ENCODE measurements around the gene METTL22.

Gene METTL22

DNA sequence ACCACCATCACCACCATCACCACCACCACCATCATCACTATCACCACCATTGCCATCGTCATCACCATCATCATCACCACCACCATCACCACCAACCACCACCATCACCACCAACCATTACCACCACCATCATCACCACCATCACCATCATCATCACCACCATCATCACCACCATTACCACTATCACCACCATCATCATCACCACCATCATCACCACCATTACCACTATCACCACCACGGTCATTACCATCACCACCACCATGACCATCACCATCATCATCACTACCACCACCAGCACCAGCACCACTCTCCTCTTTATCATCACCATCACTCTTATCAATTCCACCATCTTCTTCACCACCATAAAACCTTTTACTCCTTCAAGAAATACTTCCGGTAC, 30.0 kb upstream of the METTL22 start:
- DNase-seq (ENCODE audit: low read depth in 3 of 3) = no peak

DNA sequence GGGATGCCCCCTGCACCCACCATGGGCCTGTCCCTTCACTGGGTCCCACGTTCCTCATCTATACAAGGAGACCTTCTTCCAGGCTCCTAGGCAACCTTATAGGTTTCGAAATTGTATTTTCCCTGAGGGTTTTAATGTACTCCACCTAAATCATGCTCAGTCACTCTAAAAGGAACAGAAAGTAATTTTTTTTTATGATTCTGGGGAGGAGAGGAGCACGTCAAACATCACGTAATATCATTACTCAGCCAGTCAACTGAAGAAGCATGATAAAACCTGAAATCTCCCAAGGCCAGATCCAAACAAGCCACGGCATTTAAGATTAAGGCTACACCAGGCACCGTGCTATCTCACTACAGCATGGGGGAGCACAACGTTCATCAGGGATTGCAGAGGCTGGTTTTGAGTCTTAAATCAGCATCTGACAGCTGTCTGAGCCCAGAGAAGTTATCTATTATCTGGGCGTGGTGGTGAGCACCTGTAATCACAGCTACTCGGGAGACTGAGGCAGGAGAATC, 27.3 kb upstream of the METTL22 start:
- DNase-seq (ENCODE audit: low read depth in 3 of 3) = no peak

DNA sequence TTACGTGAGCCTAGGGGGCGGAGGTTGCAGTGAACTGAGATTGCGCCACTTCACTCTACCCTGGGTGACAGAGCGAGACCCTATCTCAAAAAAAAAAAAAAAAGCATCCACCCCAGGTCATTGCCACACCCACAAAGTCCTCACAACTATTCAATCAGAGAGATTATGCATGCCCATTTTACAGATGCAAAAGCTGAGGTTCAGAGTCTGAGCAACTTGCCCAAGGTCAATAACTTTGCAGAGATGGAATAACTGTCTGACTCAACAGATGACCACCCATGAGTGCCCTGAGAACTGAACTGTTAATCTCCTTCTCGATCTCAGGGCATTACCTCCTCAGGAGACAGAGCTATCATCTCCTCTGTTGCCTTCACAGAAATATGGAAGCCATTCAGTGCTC, 25.7 kb upstream of the METTL22 start:
- DNase-seq (ENCODE audit: low read depth in 3 of 3) = no peak

DNA sequence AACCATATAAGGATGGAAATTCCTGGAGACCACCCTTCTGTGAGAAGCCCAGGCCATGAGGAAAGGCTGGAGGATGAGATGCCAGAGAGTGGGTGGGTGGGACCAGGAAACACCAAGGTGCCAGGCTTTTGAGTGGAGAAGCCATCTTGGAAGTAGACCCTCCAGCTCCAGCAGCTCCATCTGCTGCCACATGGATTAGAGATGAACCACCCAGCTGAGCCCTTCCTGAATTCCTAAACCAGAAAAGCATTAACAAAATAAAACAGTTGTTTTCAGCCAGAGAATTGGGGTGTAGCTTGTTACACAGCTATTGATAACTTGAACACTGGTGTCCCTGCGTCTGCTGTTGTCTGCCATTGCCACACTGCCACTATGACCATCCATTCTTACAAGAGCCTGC, 24.9 kb upstream of the METTL22 start:
- DNase-seq (ENCODE audit: low read depth in 3 of 3) = no peak

DNA sequence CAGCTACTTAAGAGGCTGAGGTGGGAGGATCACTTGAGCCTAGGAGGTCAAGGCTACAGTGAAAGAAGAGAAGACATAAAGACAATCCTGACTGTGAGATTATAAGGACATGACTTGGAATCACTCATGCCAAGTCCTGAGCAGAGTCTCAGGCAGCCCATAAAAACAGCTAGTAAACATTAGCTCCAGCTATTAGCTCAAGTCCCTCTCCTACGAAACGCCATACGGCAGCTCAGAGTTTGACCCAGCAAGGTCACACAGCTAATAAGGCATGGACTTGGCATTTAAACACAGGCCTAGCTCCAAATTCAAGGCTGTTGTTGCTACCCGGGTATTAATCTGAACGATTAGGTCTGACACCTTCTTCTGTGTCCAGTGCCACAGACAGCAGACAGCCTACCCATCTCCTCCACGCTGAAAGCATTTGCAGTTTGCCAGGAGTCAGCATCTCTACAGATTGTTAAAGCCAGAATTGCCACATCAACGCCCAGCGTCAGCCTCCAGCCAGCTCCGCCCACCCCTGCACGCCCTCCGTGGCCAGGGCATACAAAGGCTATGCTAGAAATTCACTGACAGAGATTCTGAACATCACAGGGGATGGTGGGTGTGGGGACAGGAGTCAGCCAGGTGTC, 21.2 kb upstream of the METTL22 start:
- no peak for DNase-seq (ENCODE audit: low read depth in 3 of 3)

DNA sequence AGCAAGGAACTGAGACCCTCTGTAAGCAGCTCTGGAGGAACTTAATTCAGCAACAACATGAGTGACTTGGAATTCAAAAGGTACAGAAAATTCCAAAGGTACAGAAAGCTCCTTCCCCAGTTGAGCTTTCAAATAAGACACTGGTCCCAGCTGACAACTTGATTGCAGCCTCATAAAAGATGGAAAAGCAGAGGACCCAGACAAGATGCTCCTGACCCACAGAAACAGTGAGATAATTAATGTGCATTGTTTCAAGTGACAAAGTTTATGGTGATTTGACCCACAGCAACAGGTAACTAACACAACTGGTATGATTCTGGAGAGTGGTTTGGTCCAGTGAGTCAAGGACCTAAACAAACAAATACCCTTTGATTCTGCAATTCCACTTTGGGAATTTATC, 15.9 kb upstream of the METTL22 start:
- no peak for DNase-seq (ENCODE audit: low read depth in 3 of 3)

DNA sequence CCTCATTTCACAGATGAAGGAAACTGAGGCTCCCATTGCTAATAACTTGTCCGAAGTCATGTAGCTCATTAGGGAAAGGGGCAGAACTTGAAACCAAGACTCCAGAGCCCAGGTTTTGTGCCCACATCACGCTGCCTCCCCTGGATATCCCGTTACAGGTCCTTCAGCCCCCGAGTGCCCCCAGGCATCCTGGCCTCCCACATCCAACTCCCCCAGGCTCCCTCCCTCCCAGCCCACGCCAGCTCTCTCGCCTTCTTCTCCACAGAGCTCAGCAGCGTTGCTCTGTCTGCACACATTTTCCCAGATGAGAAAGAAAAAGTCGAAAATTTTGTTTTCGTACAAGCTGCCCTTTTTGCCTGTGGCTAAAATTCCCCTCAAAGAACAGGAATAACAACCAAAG, 14.3 kb upstream of the METTL22 start:
- DNase-seq (ENCODE audit: low read depth in 3 of 3) = no peak

DNA sequence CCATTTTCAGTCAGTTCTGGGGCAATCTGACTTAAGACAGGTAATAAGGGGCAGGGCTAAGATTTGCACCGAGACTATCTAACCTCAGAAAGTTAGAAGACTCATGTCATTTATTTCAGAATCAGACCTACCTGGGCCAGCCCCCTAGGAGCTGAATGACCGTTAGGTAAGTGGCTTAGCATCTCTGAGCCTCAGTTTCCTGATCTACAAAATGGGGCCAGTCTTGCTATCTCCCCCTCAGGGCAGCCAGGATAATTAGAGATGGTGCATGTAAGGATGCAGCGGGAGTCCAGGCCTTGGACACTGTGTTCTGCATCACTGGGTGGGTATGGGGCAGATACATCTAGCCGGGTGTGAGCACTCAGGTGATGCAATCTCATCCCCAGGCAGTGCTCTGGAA, 10.4 kb upstream of the METTL22 start:
- DNase-seq (ENCODE audit: low read depth in 3 of 3) = no peak

DNA sequence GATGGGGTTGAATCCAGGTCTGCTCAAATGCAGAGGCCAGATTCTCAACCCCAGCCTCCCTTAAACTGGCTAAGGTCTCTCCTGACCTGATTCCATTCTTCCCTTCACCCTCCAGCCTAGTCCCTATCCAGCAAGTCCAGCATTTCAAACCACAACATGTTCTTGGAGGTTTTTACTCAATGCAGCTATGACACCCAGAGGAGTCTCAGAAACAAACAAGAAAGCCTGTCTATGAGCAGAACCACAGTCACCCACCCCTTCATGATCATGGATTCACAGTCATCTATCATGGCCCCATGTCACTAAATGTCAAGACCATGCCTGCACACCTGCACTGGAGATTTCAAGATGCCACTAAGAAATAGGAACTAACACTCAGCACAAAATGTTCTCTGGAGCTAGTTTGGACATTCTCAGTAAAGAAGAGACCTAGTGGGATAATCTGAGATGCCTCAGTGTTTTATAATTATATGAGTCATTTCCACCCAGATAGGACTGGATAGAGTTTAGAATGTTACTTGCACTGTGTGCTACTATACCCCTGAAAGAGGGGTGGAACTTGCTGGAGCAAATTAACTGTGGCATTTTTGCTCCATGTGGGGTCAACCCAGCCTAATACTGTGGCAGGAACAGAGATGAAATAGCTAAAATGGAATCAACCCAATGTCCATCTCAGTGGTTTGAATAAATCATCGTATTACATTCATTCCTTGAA, 9.5 kb upstream of the METTL22 start:
- no peak for DNase-seq (ENCODE audit: low read depth in 3 of 3)

DNA sequence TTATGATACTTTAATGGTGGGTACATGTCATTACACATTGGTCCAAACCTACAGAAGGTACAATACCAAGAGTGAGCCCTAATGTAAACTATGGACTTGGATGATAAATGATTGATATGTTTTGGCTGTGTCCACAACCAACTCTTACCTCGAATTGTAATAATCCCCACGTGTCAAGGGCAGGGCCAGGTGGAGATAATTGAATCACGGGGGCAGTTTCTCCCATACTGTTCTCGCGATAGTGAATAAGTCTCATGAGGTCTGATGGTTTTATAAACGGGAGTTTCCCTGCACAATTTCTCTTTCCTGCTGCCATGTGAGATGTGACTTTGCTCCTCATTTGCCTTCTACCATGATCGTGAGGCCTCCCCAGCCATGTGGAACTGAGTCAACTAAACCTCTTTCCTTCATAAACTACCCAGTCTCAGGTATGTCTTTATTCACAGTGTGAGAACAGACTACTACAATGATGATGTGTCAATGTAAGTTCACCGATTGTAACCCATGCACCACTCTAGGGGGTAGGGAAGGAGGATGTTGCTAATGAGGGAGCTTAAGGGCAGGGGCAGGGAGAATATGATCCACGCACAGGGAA, 7.0 kb upstream of the METTL22 start:
- no peak for DNase-seq (ENCODE audit: low read depth in 3 of 3)

DNA sequence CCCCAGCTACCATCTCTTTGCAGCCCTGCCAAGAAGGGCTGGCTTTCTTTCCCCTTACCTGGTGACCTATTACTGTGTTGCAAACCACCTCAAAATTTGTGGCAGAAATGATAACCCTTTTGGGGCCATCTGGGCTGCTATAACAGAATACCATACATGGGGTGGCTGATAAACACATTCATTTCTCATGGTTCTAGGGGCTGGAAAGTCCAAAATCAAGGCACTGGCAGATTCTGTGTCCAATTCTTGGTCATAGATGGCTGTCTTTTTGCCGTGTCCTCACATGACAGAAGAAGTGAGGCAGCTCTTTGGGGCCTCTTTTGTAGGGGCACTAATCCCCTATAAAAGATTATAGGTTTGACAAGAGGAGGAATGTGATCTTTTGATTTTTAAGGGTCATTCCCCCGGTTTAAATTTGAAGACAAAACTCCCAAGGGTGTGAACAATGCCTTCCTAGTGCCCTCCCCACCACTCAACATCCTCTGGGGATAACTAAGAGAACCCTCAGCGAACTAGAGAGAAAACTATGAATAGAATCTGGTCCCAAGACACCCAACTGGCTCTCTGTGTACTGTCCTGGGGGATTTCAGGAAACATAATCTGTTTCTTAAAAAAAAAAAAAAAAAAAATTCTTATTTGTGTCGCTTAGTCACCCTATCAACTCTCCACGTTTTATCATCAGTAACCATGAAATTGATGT, 1.7 kb upstream of the METTL22 start:
- no peak for DNase-seq (ENCODE audit: low read depth in 3 of 3)

DNA sequence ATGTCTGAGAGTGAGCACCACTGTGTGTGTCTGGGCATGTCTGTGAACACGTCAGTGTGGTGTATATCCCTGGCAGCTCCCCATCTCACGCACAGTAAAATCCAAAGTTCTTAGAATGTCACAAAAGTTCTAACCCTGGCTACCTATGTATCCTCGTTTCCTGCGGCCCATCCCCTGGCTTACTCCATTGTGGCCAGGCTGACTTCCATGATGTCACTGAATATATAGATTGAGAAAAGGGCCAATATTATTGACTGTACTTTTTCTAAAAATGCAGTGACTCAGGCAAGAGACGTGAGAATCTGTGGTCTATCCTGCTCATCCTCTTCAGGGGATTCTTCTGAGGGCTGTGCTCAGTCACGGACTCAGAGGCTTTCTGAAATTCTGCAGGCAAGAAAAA, 963 bp upstream of the METTL22 start:
- DNase-seq (ENCODE audit: low read depth in 3 of 3) = no peak

DNA sequence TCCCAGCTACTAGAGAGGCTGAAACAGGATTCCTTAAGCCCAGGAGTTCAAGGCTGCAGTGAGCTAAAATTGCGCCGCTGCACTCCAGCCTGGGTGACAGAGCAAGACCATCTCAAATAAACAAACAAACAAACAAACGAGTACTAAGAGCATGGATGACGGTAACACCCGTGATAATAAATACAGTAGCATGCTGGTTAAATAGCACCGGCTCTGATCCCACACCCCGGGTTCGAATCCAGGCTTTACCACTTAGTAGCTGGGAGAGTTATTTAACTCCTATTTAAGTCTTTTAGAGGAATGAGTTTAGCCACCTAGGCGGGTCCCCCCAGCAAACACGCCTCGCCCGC, 301 bp upstream of the METTL22 start:
- no peak for DNase-seq (ENCODE audit: low read depth in 3 of 3)

DNA sequence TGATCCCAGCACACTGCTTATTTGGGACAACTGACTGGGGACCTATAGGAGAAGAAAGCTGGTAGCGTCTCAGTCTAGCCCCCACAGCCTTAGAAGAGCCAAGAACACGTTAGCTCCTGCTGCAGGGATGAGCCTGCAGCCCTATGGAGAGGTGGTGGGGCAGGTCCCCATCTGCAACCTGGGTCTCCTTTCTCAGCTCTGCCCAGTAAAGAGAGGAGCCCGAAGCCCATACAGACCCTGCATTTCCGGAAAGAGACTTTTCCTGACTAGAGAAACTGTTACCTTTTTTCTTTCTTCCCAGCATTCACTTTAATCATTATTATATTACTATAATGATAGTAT, 788 bp downstream of the METTL22 start:
- no peak for DNase-seq (ENCODE audit: low read depth in 3 of 3)

DNA sequence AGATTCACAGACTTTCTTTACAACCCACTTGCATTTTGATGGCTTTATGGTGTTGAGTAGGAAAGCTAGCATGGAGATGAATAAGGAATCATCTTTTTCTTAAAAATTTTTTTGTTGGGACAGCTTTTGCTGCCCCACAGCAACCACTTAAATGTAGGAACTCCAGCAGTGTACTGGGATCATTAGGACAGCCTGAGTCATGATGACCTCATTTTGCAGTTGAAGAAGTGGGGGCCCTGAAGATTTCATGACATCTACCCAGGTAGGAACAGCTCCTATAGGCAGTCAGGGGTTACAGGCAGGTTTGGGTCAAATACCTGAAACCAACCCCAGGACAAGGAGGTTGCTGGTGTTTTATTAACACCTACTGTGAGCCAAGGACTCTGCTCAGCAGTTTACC, 2.1 kb downstream of the METTL22 start:
- DNase-seq (ENCODE audit: low read depth in 3 of 3) = no peak

DNA sequence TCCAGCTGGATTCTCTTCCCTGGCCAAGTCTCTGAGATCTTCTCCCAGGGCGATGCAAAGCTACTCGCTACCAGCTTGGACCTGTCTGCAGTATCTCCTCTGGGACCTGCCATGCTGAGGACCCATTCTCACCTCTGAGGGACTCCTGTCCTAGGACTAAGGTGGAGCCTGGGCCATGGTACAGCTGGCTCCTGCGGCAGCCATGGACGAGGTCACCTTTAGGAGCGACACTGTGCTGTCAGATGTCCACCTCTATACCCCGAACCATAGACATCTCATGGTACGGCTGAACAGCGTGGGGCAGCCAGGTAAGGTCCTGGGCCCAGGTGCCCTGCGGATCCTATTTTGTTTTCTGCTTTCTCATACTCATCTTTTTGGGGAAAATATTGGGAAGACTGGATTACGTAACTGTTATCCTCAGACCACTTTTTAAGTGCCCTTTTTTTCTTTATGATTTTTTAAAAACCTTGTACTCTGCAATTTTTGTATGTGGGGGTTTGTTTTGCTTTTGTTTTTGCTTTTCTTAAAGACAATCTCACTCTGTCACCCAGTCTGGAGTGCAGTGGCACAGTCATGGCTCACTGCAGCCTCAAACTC, 4.1 kb downstream of the METTL22 start:
- DNase-seq (ENCODE audit: low read depth in 3 of 3) = no peak

DNA sequence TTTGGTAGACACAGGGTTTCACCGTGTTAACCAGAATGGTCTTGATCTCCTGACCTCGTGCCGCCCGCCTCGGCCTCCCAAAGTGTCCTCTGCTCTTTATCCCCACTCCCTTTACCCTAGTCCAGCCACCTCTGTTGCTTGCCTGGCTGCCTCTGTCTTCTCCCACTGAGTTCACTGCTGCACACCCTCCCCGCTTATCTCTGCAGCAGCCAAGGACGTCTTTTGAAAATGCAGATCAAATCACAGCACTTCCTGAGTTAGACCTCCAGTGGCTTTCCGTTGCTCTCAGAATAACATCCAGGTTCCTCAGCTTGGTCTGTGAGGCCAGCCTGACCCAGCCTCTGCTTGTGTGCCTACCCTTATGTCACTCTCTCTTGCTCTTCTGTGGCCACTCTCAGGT, 5.4 kb downstream of the METTL22 start:
- no peak for DNase-seq (ENCODE audit: low read depth in 3 of 3)

DNA sequence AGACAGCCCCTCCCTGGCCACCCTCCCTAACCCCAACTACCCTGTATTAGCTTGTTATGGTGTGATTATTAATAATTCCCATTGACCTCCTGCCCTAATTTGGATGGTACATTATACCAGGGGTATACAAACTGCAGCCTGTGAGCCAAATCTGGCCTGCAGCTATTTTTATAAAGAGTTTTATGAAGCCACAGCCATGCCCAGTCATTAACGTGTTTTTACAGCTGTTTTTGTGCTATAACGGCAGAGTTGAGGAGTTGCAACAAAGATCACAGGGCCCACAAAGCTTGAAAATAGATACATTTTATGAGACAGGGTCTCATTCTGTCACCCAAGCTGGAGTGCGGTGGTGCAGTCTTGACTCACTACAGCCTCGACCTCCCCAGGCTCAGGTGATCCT, 6.0 kb downstream of the METTL22 start:
- no peak for DNase-seq (ENCODE audit: low read depth in 3 of 3)

DNA sequence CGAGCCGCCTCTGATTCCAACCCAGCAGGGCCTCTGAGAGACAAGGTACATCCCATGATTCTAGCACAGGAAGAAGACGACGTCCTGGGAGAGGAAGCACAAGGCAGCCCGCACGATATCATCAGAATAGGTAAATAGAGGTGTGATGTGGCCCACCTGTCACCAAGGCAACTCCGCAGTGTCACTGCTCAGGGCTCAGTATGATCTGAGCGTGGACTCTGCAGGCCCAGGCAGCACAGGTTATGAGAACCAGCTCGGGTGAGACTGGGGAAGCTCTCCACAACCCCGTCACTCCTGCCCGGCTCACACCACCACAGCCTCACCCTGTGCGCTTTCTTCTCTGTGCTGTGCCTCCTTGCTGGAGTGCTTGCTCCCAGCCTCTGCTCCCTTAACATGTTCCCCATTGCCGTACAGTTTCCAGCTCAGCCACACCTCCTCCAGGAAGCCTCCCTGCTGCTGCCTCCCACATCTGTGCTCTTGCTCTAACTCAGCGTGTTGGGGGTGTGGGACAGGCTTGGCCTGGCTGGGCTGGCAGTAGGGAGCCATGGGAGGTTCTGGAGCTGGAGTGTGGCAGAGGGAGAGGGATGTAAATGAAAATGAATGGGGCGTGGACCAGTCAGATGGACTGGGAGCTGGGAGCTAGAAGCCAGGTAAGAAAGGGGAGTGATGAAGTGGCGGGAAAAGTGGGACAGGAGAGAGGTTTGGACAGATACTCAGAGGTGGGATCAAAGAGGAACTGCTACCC, 7.7 kb downstream of the METTL22 start:
- no peak for DNase-seq (ENCODE audit: low read depth in 3 of 3)

DNA sequence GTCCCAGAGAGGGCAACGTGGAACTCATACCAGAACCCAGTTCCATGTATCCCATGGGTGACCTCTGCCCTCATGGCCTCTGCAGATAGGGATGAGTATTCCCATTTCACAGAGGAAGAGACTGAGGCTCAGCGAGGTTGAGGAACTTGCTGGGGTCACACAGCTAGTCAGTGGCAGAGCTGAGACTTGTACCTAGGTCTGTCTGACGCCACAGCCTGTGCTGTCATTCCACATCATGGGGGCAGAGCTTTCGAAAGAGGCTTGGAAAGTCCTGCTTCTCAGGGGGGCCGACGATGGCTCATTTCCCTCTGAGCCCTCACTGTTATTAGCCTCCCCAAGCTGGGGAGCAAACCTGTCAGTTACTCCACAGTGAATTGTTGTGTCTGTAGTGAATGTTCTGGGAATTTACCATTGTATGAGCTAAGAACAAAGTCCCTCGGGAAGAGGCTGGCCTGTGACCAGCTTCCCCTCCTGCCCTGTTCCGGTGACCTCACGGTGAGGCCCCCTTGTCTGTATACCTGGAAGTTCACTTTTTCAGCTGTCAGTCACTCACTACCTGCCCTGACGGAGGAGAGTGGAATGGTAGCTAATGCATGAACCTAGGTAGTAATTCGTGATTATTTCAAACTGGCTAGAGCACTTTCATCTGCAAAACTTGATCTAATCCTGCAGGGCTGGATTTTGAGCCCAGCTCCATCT, 8.9 kb downstream of the METTL22 start:
- DNase-seq (ENCODE audit: low read depth in 3 of 3) = no peak

DNA sequence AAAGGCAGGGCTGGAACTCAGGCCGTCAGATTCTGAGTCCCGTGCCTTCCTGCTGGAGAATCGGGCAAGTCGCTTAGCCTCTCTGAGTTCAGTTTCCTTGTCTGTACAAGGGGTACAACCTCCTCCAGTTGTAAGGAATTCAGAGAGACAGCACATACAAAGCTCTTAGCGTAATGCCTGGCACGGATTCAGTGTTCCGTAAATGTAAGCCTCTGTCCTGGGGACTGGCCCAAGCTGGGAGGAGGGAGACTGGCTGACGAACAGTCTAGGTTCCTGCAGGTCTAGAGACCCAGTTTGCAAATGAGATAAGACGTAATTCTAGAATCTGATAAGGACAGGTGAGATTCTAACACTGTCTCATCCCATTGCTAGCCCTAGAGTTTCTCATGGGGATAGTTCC, 9.9 kb downstream of the METTL22 start:
- no peak for DNase-seq (ENCODE audit: low read depth in 3 of 3)

All from stimulated activated CD4-positive, alpha-beta T cell treated with anti-CD3 and anti-CD28 coated beads, TNF-alpha, amount 100 ng/mL, for 24 hours (primary cell).